ENCODE data around the gene SLC35D1. TPM values are rescaled to one million over a fixed set of nuclear protein-coding genes. Genes with fewer than 3 reads are reported as not detected.

The SLC35D1 gene
- total RNA-seq, 1 donor, result 25.0 TPM

DNA sequence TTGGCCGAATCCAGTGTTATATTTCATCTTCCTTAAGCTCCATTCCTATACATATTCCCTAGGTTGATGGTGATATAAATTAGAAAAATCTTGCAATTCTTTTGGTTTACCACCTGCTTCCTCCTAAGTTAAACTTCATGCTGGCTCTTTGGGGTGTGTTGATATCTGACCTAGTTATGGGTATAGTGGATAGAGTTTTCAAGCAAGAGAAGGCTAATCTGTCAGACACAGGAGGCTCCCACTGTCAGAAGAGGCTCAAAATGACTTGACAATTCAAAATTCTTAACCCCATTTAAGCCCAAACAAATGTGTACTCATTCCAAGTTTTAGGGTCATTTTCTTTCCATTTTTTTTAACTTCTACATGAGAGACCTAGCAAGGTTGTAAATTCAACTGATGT lies 8.5 kb upstream of the SLC35D1 start:
- TF ChIP-seq, protein P1, sequence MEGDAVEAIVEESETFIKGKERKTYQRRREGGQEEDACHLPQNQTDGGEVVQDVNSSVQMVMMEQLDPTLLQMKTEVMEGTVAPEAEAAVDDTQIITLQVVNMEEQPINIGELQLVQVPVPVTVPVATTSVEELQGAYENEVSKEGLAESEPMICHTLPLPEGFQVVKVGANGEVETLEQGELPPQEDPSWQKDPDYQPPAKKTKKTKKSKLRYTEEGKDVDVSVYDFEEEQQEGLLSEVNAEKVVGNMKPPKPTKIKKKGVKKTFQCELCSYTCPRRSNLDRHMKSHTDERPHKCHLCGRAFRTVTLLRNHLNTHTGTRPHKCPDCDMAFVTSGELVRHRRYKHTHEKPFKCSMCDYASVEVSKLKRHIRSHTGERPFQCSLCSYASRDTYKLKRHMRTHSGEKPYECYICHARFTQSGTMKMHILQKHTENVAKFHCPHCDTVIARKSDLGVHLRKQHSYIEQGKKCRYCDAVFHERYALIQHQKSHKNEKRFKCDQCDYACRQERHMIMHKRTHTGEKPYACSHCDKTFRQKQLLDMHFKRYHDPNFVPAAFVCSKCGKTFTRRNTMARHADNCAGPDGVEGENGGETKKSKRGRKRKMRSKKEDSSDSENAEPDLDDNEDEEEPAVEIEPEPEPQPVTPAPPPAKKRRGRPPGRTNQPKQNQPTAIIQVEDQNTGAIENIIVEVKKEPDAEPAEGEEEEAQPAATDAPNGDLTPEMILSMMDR (IDR thresholded peaks at IDR 0.05; ENCODE audit: insufficient read depth, low read depth, low read length), result no peak
- H3K4me3 ChIP-seq (ENCODE audit: low read depth, low read length), result no peak overlapping the region
- no peak for DNase-seq (ENCODE audit: low read depth)

GRCh38 chr1:67061266-67061665 lies 7.3 kb upstream of the SLC35D1 start:
- TF ChIP-seq, protein P1 (IDR thresholded peaks at IDR 0.05; ENCODE audit: insufficient read depth, low read depth, low read length), result no peak
- H3K4me3 ChIP-seq (ENCODE audit: low read depth, low read length), result no peak overlapping the region
- peak; percentile 57 for DNase-seq (ENCODE audit: low read depth)

GRCh38 chr1:67060811-67061218 lies 6.9 kb upstream of the SLC35D1 start:
- peak; percentile 99 for DNase-seq (ENCODE audit: low read depth)
- H3K4me3 ChIP-seq (ENCODE audit: low read depth, low read length), result no peak overlapping the region
- TF ChIP-seq, protein P1 (IDR thresholded peaks at IDR 0.05; ENCODE audit: insufficient read depth, low read depth, low read length), result no peak

DNA sequence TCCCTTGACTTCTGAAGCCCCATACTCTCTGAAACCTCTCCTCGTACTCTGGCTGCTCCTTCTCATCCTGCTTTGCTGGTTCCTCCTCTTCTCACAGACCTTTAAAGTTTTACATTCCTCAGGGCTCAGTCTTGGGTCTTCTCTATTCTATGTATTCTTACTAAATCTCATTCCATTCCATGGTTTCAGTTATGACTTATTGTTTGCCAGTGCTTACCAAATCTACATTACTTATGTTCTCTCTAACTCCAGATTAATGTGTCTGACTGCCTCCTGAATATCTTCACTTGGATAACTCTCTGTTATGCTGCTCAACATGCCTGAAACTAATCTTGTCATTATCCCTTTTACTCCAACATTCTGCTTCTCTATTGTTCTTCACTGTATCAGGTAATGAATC lies 5.4 kb upstream of the SLC35D1 start:
- H3K4me3 ChIP-seq (ENCODE audit: low read depth, low read length), result no peak overlapping the region
- DNase-seq (ENCODE audit: low read depth), result no peak
- TF ChIP-seq, protein P1 (IDR thresholded peaks at IDR 0.05; ENCODE audit: insufficient read depth, low read depth, low read length), result no peak

GRCh38 chr1:67058761-67059160 lies 4.8 kb upstream of the SLC35D1 start:
- H3K4me3 ChIP-seq (ENCODE audit: low read depth, low read length), result no peak overlapping the region
- TF ChIP-seq, protein P1 (IDR thresholded peaks at IDR 0.05; ENCODE audit: insufficient read depth, low read depth, low read length), result no peak
- peak; percentile 46 for DNase-seq (ENCODE audit: low read depth)

DNA sequence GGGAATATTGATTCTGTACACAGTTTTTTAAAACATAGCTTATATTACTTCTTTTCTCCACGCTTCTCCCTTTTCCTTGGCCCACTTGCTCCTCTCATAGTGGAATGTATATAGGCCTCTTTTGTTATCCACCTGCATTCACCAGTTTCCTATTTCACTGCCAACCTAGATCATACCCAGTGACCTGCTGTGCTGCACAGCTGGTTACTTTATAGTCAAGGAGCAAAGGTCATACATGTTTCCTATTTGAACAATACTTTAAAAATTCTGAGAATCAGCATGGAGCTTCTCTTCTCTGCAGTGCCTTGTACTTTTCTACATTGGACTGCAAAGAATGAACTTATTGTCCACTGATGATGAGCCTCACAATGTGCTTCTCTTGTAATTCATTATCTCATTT lies 4.3 kb upstream of the SLC35D1 start:
- no peak for DNase-seq (ENCODE audit: low read depth)
- TF ChIP-seq, protein P1 (IDR thresholded peaks at IDR 0.05; ENCODE audit: insufficient read depth, low read depth, low read length), result no peak
- no peak overlapping the region for H3K4me3 ChIP-seq (ENCODE audit: low read depth, low read length)

GRCh38 chr1:67053535-67053784 lies 488 bp downstream of the SLC35D1 start:
- peak overlapping the region; percentile 88 for H3K4me3 ChIP-seq (ENCODE audit: low read depth, low read length)
- peak; percentile 68 for DNase-seq (ENCODE audit: low read depth)
- TF ChIP-seq, protein P1 (IDR thresholded peaks at IDR 0.05; ENCODE audit: insufficient read depth, low read depth, low read length), result no peak
